Skeletal muscle cell (primary cell): Measurements from ENCODE around the gene CCDC159.
"Not testable (repeated sequence)": the region's sequence is repeated elsewhere in the genome, so short reads cannot be mapped to it uniquely, and the experiment has no call there.

Source experiments
- DNase-seq: peaks from one replicate; pipeline ENCODE4 v3.0.0-alpha.2; 2010; ENCODE audit warnings: low read depth
- H3K4me3 ChIP-seq: 2 replicates; pipeline ENCODE4 v1.5.1; 2011; ENCODE audit warnings: low read depth, mild to moderate bottlenecking, control low read depth, low read length, moderate library complexity

Gene CCDC159

DNA sequence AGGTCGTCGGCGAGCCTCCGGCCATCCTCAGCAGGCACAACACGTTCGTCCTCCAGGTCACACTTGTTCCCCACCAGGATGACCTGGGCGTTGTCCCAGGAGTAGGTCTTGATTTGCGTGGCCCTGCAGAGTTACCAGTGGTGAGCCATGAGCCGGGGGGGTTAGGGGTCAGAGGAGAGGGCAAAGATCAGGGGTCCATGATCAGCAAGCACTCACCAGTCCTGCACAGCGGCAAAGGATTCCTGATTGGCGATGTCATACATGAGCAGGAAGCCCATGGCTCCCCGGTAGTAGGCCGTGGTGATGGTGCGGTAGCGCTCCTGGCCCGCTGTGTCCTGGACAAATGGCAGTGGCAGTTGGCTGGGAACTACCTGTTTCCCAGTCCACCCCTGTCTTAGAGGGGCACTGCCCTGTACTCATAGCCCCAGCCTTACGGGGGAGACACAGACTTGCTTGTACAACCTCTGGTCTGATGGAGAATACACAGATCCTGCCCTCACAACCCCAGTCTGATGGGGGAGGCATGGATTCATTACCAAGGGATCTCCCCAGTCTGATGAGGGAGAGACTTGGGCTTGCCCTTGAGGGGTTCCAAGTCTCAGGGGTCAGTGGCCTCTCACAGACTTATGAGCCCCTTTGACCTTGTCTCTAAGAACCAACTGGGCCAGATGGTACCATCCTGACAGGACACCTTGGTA, 10.7 kb upstream of the CCDC159 start:
- H3K4me3 ChIP-seq: no peak overlapping the region
- DNase-seq: no peak

DNA sequence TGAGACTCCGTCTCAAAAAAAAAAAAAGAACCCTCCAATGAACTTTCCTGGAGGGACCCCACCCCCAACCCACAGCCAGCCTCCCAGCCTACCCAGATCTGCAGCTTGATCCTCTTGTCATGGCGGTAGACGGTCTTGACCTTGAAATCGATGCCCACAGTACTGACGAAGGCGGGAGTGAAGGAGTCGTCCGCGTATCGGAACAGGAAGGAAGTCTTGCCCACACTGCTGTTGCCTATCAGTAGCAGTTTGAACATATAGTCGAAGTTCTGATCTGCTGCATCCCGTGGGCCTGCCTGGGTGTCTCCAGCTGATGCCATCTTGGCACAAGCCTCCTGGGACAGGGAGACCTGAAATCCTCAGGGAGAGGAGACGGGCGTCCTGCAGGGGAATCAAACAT, 9.2 kb upstream of the CCDC159 start:
- no peak for DNase-seq
- no peak overlapping the region for H3K4me3 ChIP-seq

GRCh38 chr19:11338121-11338520, 8.2 kb upstream of the CCDC159 start:
- no peak for DNase-seq
- no peak overlapping the region for H3K4me3 ChIP-seq

DNA sequence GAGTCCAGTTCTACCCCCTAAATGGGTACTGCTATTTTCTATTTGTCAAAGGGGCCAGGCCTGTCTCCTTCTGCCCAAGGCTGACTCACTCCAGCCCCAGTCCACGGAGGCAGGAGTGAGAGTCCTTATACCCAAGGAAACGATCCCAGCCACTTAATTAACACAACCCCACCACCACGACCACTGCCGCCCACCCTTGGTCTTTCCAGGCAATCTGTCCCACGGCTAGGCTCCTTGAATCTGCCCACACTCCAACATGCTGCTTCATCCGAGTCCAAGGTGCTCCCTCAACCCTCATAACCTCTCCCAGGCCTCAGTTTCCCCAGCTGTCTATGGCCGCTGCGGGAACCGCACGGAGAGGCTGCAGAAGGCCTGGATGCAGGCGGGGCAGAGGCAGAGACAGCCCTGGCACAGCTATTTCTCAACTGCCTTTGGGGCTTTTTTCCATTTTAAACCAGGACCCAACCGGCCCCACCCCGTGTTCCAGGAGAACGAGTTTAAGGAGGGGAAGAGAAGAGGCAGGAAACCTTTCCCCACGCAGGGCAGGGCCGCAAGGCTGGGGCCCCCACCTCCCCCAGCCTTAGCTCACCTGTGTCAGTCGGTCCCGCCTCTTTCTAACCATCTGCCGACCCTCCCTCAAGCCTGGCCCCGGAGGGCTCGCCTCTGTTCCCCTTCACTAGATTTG, 7.6 kb upstream of the CCDC159 start:
- peak overlapping the region; percentile 49 for H3K4me3 ChIP-seq
- DNase-seq: no peak

- peak within 1 kb of the TSS; percentile 49 for H3K4me3 ChIP-seq
- peak; percentile 38 for DNase-seq
Observed at GRCh38 chr19:11339254-11340098, 6.8 kb upstream of the CCDC159 start, which contains the start of gene RAB3D. Gene RAB3D, minus strand, starts transcription at chr19:11339657. Its CDS starts 2,258 bp downstream, at chr19:11337399.

DNA sequence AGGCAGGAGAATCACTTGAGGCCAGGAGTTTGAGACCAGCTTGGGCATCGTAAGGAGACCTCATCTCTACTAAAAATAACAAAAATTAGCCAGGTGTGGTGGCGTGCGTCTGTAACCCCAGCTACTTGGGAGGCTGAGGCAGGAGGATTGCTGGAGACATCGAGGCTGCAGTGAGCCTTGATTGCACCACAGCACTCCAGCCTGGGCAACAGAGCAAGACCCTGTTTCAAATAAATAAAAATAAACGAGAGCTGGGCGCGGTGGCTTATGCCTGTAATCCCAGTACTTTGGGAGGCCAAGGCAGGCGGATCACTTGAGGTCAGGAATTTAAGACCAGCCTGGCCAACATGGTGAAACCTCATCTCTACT, 6.2 kb upstream of the CCDC159 start:
- DNase-seq, H3K4me3 ChIP-seq: not testable (repeated sequence)

DNA sequence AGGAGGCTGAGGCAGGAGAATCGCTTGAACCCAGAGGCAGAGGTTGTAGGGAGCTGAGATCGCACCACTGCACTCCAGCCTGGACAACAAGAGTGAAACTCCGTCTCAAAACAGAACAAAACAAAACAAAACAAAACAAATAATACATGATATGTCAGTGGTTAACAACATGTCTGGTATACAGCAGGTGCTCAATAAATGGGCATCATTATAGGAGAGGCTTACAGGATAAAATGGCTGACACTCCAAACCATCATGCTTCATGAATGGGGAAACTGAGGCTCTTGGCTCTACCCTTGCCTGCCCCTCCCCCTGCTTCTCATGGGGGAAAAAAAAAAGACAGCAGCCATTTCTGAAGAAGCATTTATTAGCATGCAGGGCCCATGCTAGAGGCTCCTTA, 3.9 kb upstream of the CCDC159 start:
- DNase-seq: no peak
- no peak overlapping the region for H3K4me3 ChIP-seq

DNA sequence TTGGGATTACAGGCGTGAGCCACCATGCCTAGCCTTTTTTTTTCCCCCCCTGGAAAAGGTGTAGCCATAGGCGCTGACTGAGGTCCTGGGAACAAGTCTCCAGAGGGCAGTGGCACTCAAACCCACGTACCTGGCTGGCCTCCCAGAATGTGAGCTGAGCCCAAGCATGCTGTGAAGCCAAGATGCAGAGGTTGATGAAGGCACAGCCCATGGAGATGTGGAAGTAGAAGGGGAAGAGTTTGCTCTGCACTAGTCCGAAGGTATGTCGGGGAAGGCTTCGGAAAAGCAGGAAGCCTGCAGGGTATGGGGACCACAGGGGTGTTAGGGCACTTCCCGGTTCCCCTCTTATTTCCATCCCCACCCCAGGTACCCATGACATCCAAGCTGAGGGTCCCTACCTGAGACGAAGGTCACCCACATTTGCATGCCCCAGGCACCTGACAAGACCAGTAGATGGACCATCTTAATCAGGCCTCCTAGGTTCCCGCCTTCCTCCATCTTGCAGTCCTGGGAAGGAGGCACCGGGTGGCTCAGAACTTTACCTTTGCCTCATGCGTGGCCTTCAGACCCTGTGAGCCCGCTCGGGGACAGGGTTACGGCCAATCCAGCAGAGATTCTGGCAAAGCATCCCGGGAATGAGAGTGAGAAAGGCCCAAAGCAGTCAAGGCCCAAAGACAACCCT, 1.1 kb upstream of the CCDC159 start:
- peak overlapping the region; percentile 67 for H3K4me3 ChIP-seq
- DNase-seq: no peak

DNA sequence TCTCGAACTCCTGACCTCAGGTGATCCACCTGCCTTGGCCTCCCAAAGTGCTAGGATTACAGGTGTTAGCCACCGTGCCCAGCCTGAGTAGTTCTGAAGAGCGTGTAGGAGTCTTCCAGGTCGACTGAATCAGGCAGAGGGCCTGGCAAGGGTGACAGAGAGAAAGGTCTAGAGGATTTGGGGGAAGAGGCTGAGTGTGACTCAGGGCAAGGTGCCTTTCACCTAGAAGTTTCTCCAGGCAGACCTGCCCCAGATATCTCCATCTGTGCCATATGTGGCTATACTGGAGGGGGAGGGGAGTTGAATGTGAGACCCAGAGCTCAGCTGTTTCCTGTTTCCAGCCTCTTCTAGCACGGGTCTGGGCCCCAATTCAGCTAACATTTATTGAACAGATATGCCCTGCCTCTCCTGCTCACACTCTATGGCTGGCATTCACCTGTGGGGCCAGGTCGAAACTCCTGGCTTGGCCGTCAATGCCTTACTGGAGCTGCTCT, 1.3 kb downstream of the CCDC159 start:
- DNase-seq: no peak

DNA sequence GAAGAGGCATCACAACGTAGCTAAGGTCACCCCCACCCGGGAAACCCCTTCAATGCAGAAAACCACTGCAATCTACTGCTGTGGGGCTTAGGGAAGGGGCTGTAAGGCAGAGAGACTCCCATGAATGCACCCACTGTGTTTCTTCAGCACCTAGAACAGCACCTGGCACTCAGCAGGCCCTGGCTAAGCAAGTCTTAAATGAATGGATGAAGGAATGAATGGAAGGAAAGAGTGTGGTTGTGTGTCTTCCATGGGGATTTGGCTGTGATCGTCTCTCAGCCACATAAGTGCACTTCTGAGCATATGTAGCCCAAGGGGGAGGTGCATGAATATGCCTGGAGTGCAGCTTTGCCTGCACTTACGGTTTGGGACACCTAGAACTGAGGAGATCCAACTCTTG, 2.9 kb downstream of the CCDC159 start:
- DNase-seq: no peak
- no peak overlapping the region for H3K4me3 ChIP-seq

More for the DNA sequence above, 1.3 kb downstream of the CCDC159 start:
- H3K4me3 ChIP-seq: no peak overlapping the region

DNA sequence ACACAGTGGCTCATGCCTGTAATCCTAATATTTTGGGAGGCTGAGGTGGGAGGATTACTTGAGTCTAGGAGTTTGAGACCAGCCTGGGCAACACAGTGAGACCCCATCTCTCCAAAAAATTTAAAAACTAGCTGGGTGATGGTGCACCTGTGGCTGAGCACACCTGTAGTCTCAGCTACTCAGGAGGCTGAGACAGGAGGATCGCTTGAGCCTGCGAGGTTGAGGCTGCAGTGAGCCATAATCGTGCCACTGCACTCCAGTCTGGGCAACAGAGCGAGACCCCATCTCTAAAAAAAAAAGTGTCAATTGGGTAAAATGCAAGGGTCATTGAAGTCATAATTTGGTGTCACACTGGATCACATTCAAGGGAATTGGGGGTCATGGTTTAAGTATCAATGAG, 7.8 kb downstream of the CCDC159 start:
- H3K4me3 ChIP-seq, DNase-seq: not testable (repeated sequence)

GRCh38 chr19:11355160-11356073, 9.1 kb downstream of the CCDC159 start, which contains the start of gene PLPPR2:
Gene PLPPR2, plus strand, starts transcription at chr19:11355432. Its CDS starts 2,242 bp downstream, at chr19:11357674.
- peak; percentile 48 for DNase-seq
- peak within 1 kb of the TSS; percentile 67 for H3K4me3 ChIP-seq

DNA sequence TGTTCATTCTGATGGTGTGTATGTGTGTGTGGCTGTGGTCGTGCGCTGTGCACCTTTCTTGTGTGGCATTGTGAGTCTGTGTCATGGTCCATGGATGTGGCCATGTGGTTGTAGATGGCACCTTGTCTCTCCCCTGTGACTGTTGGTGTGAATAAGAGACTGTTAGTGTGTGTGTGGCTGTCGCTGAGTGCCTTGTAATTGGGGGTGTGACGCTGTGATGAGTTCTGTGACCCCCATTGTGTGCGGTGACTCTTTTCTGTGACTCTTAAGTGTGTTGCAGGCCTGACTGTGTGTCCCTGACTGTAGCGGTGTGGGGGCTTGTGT, 9.7 kb downstream of the CCDC159 start:
- DNase-seq: no peak
- H3K4me3 ChIP-seq: peak overlapping the region; percentile 67

DNA sequence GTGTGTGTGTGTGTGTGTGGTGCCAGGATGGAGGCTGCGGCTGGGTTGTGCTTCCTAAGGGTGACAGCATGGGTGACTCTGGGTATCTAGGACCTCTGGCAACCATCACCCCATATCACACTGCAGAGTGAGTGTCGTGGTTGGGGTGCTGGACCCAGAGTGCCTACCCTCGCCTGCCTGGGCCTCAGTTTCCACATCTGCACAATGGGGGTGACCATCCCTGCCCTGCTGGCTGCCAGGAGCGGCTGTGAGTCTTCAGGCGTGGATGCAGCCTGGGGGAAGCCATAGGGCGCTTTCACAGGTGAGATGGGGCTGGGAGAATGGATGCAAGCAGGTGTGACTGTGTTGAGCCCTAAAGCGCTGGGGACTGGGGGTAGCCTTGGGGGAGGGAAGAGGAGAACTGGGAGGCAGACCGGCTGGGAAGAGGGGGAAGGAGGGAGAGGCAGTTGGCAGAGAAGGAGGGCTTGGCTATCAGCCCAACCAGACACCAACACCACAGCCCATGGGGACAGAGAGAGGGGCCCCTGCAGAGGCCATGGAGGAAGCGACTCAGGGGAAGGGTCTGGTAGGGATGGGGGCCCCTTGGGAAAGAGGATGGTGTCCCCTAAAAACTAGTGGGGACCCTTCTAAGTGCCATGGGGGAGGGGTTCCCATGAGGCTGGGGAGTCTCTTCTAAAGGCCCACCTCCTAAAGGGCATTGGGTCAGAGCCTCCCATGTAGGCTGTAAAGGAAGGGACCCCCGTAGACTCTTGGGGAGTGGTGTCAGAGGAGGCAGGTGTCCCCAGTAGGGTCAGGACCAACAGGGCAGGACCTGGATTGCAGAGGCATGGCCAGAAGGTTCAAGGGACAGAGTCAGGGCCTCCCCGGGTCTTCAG, 10.6 kb downstream of the CCDC159 start:
- DNase-seq: no peak
- no peak overlapping the region for H3K4me3 ChIP-seq

- no peak for DNase-seq
- H3K4me3 ChIP-seq: no peak overlapping the region
Observed at GRCh38 chr19:11359421-11359820, 13.1 kb downstream of the CCDC159 start.

GRCh38 chr19:11361037-11361770, 14.9 kb downstream of the CCDC159 start:
- no peak for DNase-seq
- no peak overlapping the region for H3K4me3 ChIP-seq
